ENCODE results near the gene SEC11A.
"Not testable (repeated sequence)": the region's sequence is repeated elsewhere in the genome, so short reads cannot be mapped to it uniquely, and the experiment has no call there.

SEC11A gene

DNA sequence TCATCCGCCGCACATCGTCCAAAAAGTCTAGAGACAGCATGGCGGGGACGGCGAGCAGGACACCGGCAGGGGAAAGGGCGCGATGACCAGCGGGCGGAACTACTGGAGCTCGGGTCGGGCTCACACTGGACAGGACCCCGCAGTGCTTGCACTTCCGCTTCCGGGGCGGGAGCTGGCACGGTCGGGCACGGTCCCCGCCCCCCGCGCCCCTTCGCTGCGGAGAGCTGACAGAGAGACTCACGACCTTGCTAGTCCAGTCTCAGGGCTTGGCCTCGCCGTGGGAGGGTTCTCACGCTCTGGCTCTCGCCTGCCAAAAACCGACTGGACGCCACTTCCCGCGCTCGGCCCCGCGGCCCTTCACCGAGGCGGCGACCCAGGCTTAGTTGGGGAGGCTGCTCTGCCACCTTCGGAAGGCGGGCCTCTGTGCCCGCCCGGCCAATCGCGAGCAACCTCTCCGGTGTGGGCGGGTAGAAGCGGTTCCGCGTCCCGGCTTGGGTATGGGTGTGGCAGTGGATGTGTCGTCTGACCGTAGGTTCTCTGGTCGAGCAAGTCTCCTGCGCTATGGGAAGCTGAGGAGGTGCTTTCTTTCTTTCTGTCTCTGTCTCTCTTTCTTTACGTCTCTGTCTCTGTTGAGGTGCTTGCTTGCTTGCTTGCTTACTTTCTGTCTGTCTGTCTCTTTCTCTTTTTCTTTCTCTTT lies at the start of gene SEC11A:
Gene SEC11A, minus strand, starts transcription at position 104 of the 697 bp plus-strand sequence. Its CDS starts 64 bp downstream, at position 40.
- peak; percentile 95 for DNase-seq (ENCODE audit: low spot score)

- no peak for DNase-seq (ENCODE audit: low spot score)
Observed at GRCh38 chr15:84765675-84766074, 49.7 kb upstream of the SEC11A start.

DNA sequence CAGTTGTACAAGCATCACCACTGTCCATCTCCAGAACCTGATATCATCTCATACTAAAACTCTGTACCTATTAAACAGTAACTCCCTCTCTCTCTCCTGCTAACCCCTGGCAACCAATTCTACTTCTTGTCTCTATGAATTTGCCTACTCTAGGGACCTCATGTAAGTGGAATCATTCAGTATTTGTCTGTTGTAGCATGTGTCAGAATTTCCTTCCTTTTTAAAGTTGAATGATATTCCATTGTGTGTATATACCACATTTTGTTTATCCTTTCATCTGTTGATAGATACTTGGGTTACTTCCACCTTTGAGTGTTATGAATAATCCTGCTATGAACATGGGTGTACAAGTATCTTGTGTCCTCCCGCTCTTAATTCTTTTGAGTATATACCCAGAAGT lies 49.0 kb upstream of the SEC11A start:
- no peak for DNase-seq (ENCODE audit: low spot score)

DNA sequence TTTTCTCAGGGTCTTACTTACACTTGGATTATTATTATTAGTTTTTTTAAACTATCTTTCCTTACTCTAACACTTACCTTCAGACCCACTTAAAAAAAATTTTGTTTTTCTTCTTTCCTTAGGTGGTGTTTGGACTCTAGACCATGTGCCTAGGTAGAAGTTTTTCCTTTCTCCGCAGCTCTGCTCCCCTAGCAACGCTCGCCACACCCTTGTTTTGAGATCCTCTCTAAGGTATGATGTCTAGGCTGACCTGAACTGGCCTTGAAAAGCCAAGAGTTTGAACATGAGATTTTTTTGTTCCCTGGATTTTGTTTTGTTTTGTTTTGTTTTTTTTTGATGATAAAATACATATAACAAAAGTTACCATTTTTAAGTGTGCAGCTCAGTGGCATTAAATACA lies 48.6 kb upstream of the SEC11A start:
- DNase-seq (ENCODE audit: low spot score) = no peak

- DNase-seq (ENCODE audit: low spot score) = no peak
Observed at GRCh38 chr15:84762840-84763572, 47.1 kb upstream of the SEC11A start.

DNA sequence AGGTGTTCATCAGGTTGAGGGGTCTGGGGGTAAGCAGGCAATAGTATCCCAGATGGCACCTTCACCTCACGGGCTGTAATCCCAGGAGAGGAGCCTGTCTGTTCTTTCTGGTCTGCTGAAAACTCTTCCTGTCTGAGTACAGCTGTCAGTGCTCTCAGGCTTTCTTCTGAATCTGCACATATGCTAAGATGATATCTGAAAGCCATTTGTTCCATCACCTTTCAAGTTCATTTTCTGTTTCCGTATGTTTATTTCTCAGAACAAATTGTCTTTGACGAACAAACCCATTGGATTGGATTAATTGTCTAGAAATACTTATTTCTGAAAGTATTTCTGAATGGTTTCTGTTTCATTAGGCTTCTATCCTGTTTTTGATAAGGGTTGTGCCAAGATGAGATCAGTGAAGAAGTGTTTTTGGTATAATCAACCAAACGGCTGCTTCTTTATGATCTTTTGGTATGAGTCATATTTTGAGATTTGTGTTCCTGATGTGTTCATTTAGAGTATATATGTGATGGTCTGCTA lies 45.7 kb upstream of the SEC11A start:
- no peak for DNase-seq (ENCODE audit: low spot score)

DNA sequence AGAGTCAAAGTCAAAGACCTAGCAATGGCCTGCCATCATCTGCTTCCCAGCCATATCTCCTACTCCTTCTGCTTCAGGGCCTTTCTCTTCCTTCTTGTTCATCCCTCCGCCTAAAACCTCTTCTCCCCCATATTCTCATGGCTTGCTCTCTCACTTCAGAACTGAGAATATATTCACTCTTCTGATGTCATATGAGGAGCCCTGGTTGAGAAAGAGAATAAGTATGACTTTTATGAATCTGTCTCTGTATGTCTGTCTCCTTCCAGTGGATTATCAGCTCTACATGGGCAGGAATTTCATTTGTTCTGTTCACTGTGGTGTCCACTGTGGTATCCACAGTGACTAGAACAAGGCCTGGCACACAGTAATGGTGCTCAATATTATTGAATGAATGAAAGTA lies 44.3 kb upstream of the SEC11A start:
- DNase-seq (ENCODE audit: low spot score) = no peak

GRCh38 chr15:84759018-84759417 lies 43.1 kb upstream of the SEC11A start:
- no peak for DNase-seq (ENCODE audit: low spot score)

DNA sequence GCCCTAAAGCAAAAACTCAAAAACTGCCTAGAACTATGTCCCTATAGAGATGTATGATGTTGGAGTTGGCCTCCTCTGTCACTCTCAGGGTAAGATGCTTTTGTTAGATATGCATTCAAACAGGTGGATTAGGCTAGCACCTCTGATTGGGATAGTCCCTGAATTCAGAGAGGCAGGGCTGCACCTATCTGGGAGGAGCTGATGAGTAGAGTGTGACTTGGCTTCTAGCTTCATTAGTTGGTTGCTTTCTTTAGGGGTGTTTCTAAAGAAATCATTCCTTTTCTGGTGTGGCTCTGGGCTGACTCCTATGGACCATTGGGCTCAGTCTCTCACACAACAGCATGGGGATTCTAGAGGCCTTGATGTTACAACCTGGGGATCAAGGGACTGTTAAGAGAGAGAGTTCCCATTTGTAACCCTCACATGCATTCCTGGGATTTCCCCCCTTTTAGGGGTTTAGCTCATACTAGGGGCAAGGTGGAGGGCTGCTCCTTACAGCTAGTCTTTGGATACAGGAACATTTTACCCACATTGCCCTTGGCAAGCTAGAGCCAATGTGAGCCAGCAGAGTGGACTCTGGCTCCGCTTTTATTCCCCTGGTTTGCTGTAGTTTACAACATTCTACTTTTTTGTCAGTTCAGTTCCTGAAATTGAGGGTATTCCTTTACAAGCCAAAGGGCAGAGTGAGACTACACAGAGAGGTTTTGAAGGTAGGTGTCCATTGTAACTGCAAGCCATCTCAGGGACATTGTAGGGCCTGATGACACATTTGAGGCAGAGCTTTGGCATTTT lies 40.0 kb upstream of the SEC11A start:
- DNase-seq (ENCODE audit: low spot score) = no peak

DNA sequence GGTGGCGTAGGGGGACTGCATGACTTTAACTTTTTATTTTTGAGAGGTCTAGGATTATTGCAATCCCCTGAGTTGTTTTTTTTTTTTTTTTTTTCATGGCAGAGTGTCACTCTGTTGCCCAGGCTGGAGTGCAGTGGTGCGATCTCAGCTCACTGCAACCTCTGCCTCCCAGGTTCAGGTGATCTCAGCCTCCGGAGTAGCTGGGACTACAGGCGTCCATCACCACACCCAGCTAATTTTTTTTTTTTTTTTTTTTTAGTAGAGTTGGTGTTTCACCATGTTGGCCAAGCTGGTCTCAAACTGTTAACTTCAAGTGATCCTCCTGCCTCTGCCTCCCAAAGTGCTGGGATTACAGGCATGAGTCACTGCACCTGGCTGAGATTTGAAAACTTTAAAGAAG lies 39.0 kb upstream of the SEC11A start:
- not testable (repeated sequence) for DNase-seq (ENCODE audit: low spot score)

GRCh38 chr15:84752700-84753099 lies 36.8 kb upstream of the SEC11A start:
- no peak for DNase-seq (ENCODE audit: low spot score)

DNA sequence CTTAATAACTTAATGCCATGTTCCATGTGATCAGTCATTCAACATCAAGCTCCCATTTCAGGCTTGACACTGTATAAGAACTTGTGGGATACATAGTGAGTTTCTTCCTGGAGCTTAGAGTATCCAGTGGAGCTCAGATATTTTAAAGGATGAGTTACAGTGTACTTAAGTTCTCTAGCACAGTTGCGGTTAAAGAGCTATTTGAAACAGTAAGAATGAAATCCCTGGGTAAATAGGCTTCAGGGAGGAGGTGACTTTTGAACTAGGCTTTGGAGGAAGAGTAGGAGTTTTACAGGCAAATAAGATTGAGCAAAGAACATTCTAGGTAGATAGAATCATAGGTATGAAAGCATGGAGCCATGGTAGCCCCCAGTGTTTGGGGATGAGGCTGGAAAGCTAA lies 36.3 kb upstream of the SEC11A start:
- DNase-seq (ENCODE audit: low spot score) = no peak

DNA sequence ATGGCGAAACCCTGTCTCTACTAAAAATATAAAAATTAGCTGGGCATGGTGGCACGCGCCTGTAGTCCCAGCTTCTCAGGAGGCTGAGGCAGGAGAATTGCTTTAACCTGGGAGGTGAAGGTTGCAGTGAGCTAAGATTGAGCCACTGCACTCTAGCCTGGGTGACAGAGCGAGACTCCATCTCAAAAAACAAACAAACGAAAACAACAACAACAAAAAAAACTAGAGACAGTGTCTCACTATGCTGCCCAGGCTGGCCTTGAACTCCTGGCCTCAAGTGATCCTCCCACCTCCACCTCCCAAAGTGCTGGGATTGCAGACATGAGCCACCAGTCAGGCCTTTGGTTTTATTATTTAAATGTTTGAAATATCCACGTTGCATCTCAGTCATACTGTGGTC lies 35.8 kb upstream of the SEC11A start:
- DNase-seq (ENCODE audit: low spot score) = not testable (repeated sequence)

- no peak for DNase-seq (ENCODE audit: low spot score)
Observed at GRCh38 chr15:84750583-84751092, 34.7 kb upstream of the SEC11A start.

- peak; percentile 53 for DNase-seq (ENCODE audit: low spot score)
Observed at GRCh38 chr15:84749111-84749991, 33.4 kb upstream of the SEC11A start.

GRCh38 chr15:84748274-84749110 lies 32.6 kb upstream of the SEC11A start, which contains the start of gene ZNF592:
TSS of gene ZNF592 (plus strand) at chr15:84748592. CDS start at chr15:84782676, 34,084 bp downstream.
- DNase-seq (ENCODE audit: low spot score) = peak; percentile 75

DNA sequence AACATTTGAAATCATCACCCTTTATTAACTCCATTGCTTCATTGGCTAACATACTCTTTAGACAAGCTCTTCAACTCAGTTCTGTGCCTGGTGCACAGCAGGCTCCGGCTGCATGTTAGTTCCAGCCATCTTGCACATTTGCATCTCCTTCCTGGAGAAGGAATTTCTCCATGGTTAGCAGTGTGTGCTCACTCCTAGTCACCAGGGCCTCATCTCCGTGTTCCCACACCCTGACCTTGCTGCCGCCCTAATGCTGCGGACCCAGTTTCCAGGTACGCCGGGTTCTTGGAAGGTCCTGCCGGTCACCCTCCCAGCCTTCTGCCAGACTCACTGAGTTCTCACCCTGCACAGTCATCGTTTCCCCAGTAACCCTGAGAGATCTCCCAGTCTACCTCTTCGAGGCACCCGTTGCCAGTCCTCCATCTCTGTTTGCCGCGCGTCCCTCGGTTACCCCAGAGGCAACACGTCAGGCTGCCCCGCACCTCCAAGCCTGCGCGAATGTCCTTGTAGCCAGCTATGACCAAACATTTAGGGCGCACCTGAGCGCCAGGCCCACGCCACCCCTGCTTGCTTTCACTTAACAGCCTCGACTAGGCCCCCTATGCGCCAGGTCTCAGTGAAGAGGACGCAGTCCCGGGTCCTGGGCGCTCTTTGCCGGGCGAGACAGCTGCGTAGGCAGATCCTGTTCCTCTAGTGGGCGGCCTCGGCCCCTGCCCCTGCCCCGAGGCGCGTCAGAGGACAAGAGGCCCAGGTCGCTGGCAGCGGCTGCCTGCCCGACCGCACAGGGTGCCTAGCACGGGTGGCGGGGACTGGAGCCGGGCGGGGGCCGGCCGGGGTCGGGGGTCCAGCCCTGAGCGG lies 31.7 kb upstream of the SEC11A start:
- DNase-seq (ENCODE audit: low spot score) = peak; percentile 73

DNA sequence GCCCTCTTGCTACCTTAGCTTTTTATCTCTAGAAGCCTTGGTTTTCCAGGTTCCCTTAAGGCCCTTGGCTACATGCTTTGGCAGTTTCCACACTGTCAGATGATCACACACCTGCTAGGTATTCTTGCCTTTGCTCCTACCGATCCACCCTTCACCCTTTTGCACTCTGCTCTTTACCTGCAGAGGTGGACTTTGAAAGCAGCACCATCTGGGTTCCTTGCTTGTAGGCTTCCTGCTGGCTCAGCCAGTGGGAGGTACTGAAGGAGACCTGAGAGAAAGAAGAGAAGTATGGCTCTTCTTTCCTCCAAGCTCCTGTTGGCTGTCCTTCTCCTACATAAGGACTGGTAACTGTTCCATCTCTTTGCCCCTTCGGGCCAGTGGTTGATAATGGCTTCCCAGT lies 25.2 kb upstream of the SEC11A start:
- no peak for DNase-seq (ENCODE audit: low spot score)

GRCh38 chr15:84740691-84741090 lies 24.8 kb upstream of the SEC11A start:
- DNase-seq (ENCODE audit: low spot score) = no peak
